ENCODE measurements around the gene AJUBA.
A peak's percentile ranks its signal among the peaks of the same experiment; 100 is the strongest.

The AJUBA gene

DNA sequence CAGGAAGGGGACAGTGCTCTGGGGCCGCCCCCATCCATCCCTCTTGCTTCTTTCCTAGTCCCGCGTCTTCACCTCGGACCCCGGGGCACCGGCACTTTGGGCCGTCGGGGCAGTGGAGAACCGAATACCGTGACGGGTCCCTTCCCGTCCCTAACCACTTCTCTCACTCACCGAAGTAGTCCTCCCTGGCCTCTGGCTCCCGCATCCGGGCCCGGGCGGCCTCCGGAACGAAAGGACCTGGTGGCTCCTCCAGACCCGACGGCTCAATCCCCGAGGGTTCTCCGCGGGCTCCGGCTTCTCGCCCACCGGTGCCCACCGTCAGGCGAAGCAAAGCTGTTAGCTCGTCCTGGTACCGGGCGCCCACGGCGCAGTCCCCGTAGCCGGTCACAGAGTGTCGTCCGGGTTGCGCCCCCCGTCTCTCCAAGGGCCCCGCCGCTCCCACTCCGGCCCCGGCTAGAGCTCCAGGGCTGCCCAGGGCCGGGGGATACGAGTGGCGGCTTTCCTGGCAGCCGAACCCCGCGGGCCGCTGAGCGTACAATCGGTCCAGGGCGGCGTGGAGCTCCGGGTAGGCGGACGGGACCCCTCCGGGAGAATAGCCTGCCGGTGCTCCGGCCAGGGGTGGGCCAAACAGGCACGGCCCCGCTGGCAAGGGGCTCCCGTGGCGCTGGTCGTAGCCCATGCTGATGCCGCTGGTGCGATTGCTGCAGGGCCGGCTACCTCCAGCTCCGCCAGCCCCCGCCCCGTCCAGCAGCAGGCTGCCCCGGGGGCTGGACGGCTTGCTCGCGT lies 1.1 kb downstream of the AJUBA start:
- no peaks in the 10 kb centered on the region for H3K9me3 ChIP-seq (ENCODE audit: control insufficient read depth, low read length)
- no peaks in the 10 kb centered on the region for H3K27me3 ChIP-seq (replicated peaks; ENCODE audit: control insufficient read depth, insufficient read depth, low read length, poor library complexity, severe bottlenecking)
- H3K36me3 ChIP-seq (ENCODE audit: control insufficient read depth, insufficient read depth, low read length): no peaks in the 10 kb centered on the region
- peaks cover 22% of the 10 kb centered on the region for H3K4me1 ChIP-seq (ENCODE audit: control insufficient read depth, insufficient read depth, low read length, poor library complexity, severe bottlenecking)
- no peak for DNase-seq
- H3K4me3 ChIP-seq (ENCODE audit: insufficient read depth, low read depth, low read length, poor library complexity, severe bottlenecking): peak overlapping the region; percentile 72
- H3K27ac ChIP-seq (ENCODE audit: insufficient read depth, low read length, poor library complexity, severe bottlenecking): no peak overlapping the region

DNA sequence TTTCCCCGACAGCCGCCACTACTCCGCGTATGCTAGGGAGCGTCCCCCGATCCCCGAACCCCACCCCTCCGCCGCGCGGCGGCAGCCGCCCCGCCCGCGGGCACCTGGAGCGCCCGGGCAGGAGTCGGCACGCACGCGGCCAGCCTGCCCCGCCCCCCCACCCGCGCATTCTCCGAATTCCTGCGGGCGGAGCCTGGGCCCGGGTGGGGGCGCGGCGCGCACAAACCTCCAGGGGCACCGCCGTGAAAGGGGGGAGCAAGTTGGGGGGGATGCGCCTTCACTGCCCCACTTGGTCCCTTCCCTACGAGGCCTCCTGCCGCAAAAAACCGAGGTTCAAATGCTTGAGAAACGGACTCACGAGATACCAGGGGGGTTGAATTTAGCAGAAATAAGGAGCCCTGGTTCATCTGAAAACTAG lies 1.7 kb downstream of the AJUBA start:
- H3K4me1 ChIP-seq (ENCODE audit: control insufficient read depth, insufficient read depth, low read length, poor library complexity, severe bottlenecking): peaks cover 22% of the 10 kb centered on the region
- no peaks in the 10 kb centered on the region for H3K36me3 ChIP-seq (ENCODE audit: control insufficient read depth, insufficient read depth, low read length)
- no peak overlapping the region for H3K27ac ChIP-seq (ENCODE audit: insufficient read depth, low read length, poor library complexity, severe bottlenecking)
- H3K9me3 ChIP-seq (ENCODE audit: control insufficient read depth, low read length): no peaks in the 10 kb centered on the region
- DNase-seq: peak in 1 of 3 donors; percentile 19
- H3K4me3 ChIP-seq (ENCODE audit: insufficient read depth, low read depth, low read length, poor library complexity, severe bottlenecking): peak overlapping the region; percentile 72
- H3K27me3 ChIP-seq (replicated peaks; ENCODE audit: control insufficient read depth, insufficient read depth, low read length, poor library complexity, severe bottlenecking): no peaks in the 10 kb centered on the region

DNA sequence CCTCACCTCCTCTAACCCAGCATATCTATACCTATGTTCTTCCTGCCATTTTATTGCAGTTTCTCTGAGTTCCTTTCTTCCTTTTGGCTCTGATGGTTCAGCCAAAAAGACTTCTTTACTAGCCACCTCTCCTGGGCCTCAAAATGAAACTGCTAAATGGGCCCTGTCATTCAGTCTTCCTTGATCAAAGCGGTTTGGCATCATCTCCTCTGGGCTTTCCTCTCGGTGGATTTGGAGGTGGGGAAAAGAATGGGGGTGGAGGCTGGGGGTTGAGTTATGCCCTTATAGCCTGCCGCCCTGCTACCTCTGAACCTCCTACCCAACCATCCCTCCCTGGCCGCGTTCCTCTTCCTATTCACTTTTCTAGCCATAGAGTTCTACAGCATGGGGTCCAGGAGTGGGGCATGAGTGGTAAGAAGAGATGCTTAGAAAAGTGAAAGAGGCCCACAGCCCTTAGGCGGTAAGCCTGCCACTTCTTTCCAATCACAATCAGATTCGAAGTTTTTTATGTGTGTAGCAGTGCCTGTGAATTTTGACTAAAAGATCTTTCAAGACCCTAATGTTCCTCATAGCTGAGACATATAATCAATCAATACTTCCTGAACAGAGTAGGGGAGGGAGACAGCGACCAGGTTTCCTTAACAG lies 2.5 kb downstream of the AJUBA start:
- H3K4me3 ChIP-seq (ENCODE audit: insufficient read depth, low read depth, low read length, poor library complexity, severe bottlenecking): no peak overlapping the region
- DNase-seq: no peak
- no peak overlapping the region for H3K27ac ChIP-seq (ENCODE audit: insufficient read depth, low read length, poor library complexity, severe bottlenecking)
- no peaks in the 10 kb centered on the region for H3K27me3 ChIP-seq (replicated peaks; ENCODE audit: control insufficient read depth, insufficient read depth, low read length, poor library complexity, severe bottlenecking)
- H3K4me1 ChIP-seq (ENCODE audit: control insufficient read depth, insufficient read depth, low read length, poor library complexity, severe bottlenecking): peaks cover 22% of the 10 kb centered on the region
- no peaks in the 10 kb centered on the region for H3K9me3 ChIP-seq (ENCODE audit: control insufficient read depth, low read length)
- H3K36me3 ChIP-seq (ENCODE audit: control insufficient read depth, insufficient read depth, low read length): no peaks in the 10 kb centered on the region

DNA sequence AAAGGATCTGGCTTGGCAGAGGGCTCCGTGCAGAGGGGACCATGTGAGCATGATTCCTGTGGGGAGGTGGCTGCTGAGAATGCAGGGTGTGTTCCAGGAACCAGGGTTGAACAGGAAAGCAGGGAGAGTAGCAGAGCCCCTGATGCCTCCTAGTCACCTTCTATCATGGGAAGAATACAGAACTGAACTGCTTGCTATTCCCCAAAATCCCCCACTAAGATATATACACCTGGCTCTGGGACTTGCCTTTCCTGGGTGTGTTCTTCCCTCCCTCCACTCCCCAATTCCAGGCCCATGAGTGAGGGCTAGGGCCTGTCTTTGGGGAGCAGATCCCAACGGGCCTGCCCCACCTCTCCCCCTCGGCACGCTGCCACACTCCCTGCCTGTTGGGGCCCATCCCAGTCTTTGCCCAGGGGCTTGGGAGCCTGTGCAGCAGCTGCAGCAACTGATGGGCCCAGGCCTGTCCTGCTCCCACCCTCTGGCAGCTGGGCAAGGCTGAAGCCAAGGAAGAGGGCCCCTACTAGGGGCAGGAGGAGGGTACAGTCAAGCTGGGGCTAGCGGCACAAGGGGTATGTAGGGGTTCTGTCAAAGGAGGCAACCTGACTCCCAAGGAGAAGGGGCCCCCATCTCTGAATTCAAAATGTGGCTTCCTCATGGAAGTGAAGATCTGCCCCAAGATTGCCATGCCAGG lies 3.2 kb downstream of the AJUBA start:
- Histone ChIP-seq H3K27me3 (replicated peaks; ENCODE audit: control insufficient read depth, insufficient read depth, low read length, poor library complexity, severe bottlenecking) (no peaks in the 10 kb centered on the region), H3K4me3 (ENCODE audit: insufficient read depth, low read depth, low read length, poor library complexity, severe bottlenecking) (no peak overlapping the region)

DNA sequence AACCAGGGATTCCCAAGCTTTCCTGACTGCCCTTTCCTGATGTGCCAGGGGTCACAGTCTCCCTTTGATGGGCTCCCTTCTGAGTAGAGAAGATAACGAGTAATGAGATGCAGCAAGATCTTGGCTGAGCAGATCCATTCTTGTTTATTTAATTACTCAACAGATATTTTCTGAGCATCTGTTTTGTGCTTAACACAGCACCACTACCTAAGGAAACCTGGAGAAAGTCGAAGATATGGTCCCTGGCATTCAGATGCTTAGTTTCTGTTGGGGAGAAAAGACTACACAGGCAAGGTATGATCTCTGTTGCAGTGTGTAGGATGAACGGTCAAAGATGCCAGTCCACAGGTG lies 3.9 kb downstream of the AJUBA start:
- Histone ChIP-seq H3K4me3 (ENCODE audit: insufficient read depth, low read depth, low read length, poor library complexity, severe bottlenecking) (no peak overlapping the region), H3K9me3 (ENCODE audit: control insufficient read depth, low read length) (no peaks in the 10 kb centered on the region), H3K27ac (ENCODE audit: insufficient read depth, low read length, poor library complexity, severe bottlenecking) (no peak overlapping the region), H3K36me3 (ENCODE audit: control insufficient read depth, insufficient read depth, low read length) (no peaks in the 10 kb centered on the region), H3K4me1 (ENCODE audit: control insufficient read depth, insufficient read depth, low read length, poor library complexity, severe bottlenecking) (peaks cover 21% of the 10 kb centered on the region), H3K27me3 (replicated peaks; ENCODE audit: control insufficient read depth, insufficient read depth, low read length, poor library complexity, severe bottlenecking) (no peaks in the 10 kb centered on the region)
- DNase-seq: no peak

More for the DNA sequence above, 3.2 kb downstream of the AJUBA start:
- Histone ChIP-seq H3K36me3 (ENCODE audit: control insufficient read depth, insufficient read depth, low read length) (no peaks in the 10 kb centered on the region), H3K27ac (ENCODE audit: insufficient read depth, low read length, poor library complexity, severe bottlenecking) (no peak overlapping the region), H3K4me1 (ENCODE audit: control insufficient read depth, insufficient read depth, low read length, poor library complexity, severe bottlenecking) (peaks cover 22% of the 10 kb centered on the region), H3K9me3 (ENCODE audit: control insufficient read depth, low read length) (no peaks in the 10 kb centered on the region)
- no peak for DNase-seq

DNA sequence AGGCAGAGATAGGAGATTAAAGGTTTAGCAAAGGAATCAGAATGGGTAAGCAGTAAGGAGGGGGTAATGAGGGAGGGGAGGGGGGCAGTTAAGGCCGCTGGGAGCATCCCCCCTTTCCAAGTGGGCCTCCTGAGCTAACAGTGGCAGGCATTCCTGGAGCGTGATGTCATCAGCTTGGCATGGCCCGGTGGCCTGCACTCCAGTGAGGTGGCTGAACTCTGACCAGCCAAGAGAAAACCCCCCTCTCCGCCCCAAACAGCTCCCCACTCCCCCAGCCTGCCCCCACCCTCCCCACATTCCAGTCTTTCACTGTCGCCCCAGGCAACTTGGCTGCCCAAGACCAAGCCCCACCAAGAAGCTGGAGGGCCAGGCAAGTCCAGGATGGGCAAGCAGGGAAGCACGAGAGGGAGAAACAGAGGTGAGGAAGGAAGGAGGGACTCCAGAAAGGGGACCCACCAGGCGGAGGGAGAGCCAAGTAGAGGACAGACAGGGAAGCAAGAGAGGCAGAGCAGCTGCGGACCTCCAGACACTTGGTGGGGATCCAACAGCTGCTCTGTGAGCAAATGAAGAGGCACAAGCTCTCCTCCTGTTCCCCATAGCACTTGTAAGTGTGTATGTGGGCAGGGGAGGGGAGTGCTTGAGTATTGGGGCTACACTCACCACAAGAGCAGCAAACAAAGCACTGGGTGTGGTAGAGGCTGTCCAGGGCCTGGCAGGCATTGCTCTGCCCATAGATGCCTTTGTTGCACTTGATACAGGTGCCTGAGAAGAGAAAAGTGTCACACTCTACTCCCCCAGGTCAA lies 4.5 kb downstream of the AJUBA start:
- Histone ChIP-seq H3K36me3 (ENCODE audit: control insufficient read depth, insufficient read depth, low read length) (no peaks in the 10 kb centered on the region), H3K27ac (ENCODE audit: insufficient read depth, low read length, poor library complexity, severe bottlenecking) (no peak overlapping the region), H3K4me1 (ENCODE audit: control insufficient read depth, insufficient read depth, low read length, poor library complexity, severe bottlenecking) (peaks cover 17% of the 10 kb centered on the region), H3K9me3 (ENCODE audit: control insufficient read depth, low read length) (no peaks in the 10 kb centered on the region), H3K27me3 (replicated peaks; ENCODE audit: control insufficient read depth, insufficient read depth, low read length, poor library complexity, severe bottlenecking) (no peaks in the 10 kb centered on the region), H3K4me3 (ENCODE audit: insufficient read depth, low read depth, low read length, poor library complexity, severe bottlenecking) (no peak overlapping the region)
- no peak for DNase-seq

DNA sequence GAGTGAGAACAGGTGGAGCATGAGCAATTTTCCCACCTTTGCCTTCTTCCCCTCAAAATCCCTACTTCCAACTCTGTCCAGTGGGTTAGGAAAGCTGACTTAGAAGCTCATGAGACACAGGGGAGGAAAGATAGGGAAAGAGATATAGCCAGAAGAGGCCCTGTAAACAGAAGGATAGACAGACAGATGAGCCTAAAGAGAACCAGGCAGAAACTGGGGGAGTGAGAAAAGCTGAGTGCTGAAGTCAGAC lies 5.0 kb downstream of the AJUBA start:
- DNase-seq: no peak
- Histone ChIP-seq H3K36me3 (ENCODE audit: control insufficient read depth, insufficient read depth, low read length) (no peaks in the 10 kb centered on the region), H3K27me3 (replicated peaks; ENCODE audit: control insufficient read depth, insufficient read depth, low read length, poor library complexity, severe bottlenecking) (no peaks in the 10 kb centered on the region), H3K27ac (ENCODE audit: insufficient read depth, low read length, poor library complexity, severe bottlenecking) (no peak overlapping the region), H3K4me1 (ENCODE audit: control insufficient read depth, insufficient read depth, low read length, poor library complexity, severe bottlenecking) (peaks cover 17% of the 10 kb centered on the region), H3K4me3 (ENCODE audit: insufficient read depth, low read depth, low read length, poor library complexity, severe bottlenecking) (no peak overlapping the region), H3K9me3 (ENCODE audit: control insufficient read depth, low read length) (no peaks in the 10 kb centered on the region)

DNA sequence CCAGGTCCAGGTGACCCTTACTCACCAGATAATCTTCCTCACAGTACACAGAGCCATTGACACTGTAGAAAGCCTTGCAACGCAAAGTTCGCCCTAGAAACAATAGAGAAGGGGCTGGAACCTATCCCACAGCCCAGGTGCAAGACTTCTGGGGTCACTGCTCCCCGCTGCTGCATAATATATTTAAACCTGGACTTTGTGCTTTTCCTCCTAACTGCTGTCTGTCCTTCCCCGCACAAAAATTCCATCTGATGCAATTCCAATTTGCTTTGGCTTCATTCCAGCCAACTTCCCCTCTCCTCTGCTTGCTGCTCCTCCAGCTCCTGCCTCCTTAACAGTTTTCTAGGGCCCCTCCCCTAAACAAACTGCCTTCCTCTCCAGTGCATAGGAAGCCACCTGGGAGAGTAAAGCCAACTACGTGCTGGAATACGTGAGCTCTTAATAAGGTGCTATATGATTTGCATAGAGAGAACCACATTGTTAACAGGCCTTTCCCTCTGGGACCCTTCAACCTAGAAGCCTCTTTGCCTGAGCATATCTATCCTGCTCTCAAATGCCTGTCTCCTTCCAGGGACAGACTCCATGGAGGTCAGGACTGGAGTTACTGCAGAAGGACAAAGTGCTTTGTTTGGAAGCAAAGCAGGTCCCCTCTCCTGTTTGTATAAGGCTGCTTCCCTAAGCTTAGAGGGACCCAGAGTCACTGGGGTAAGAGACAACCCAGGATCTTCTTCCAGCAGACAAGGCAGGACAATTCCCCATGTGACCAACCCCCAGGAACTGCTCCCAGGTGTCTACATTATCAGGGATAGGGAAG lies 5.5 kb downstream of the AJUBA start:
- no peak overlapping the region for H3K27ac ChIP-seq (ENCODE audit: insufficient read depth, low read length, poor library complexity, severe bottlenecking)
- peaks cover 12% of the 10 kb centered on the region for H3K4me1 ChIP-seq (ENCODE audit: control insufficient read depth, insufficient read depth, low read length, poor library complexity, severe bottlenecking)
- H3K4me3 ChIP-seq (ENCODE audit: insufficient read depth, low read depth, low read length, poor library complexity, severe bottlenecking): no peak overlapping the region
- no peaks in the 10 kb centered on the region for H3K9me3 ChIP-seq (ENCODE audit: control insufficient read depth, low read length)
- H3K27me3 ChIP-seq (replicated peaks; ENCODE audit: control insufficient read depth, insufficient read depth, low read length, poor library complexity, severe bottlenecking): no peaks in the 10 kb centered on the region
- H3K36me3 ChIP-seq (ENCODE audit: control insufficient read depth, insufficient read depth, low read length): no peaks in the 10 kb centered on the region
- DNase-seq: no peak

DNA sequence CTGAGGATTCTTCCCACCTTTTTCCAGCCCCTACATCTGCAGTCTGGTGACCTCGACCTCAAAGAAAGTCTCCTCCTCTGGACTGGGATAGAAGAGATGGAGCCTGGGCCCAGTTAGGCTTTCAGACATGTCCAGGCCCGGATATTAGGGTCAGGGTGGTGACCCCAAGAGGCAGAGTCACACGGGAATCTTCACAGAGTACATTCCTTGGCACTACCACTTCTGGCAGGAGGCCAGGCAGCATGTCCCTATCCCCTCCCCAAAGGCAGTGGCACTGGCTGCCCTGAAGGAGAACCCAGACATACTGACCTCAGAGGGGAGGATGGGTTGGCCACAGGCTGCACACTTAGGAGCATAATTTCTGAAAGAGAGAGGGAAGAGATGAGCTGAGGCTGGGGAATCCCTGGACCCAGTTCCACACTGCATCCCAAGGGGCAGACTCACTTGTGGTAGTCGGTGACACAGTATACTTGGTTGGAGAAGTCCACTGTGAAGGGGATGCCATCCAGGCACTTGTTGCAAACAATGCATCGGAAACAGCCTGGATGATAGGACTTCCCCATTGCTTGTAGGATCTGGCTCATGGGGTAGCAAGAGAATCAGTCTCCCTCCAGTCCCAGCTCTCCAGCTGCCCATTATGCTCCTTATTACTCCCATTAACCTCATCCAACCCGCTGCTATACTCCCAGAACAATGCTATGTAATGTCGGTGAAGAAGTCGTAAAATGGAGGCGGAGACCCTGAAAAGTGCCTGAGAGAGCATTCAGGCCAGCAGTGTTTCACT lies 7.6 kb downstream of the AJUBA start:
- Histone ChIP-seq H3K36me3 (ENCODE audit: control insufficient read depth, insufficient read depth, low read length) (no peaks in the 10 kb centered on the region), H3K27me3 (replicated peaks; ENCODE audit: control insufficient read depth, insufficient read depth, low read length, poor library complexity, severe bottlenecking) (no peaks in the 10 kb centered on the region), H3K4me3 (ENCODE audit: insufficient read depth, low read depth, low read length, poor library complexity, severe bottlenecking) (no peak overlapping the region), H3K9me3 (ENCODE audit: control insufficient read depth, low read length) (no peaks in the 10 kb centered on the region), H3K27ac (ENCODE audit: insufficient read depth, low read length, poor library complexity, severe bottlenecking) (no peak overlapping the region), H3K4me1 (ENCODE audit: control insufficient read depth, insufficient read depth, low read length, poor library complexity, severe bottlenecking) (no peaks in the 10 kb centered on the region)
- no peak for DNase-seq
